IMR-90 (cell line): ENCODE data around the gene FAM168B. TPM values are rescaled to one million over a fixed set of nuclear protein-coding genes. Genes with fewer than 3 reads are reported as not detected.

ENCODE experiments used
- ATAC-seq: fragments of 200-7000 bp; cut with Tn5 transposase; 2 replicates; pipeline ENCODE4 v1.9.1; 2020; ENCODE audit warnings: low read depth, mild to moderate bottlenecking, moderate library complexity
- BruUV-seq: library from RNA; stranded (reverse); fragments of 400-500 nt; replicated peaks from 2 replicates; lab custom pipeline; 2021; lab: Mats Ljungman, UMichigan
- CTCF ChIA-PET: fragments of 300-600 bp; formaldehyde crosslinking; extraction: SDS; loops from one replicate; lab custom pipeline; 2021; ENCODE audit warnings: antibody characterized with exemption; lab: Yijun Ruan, JAX
- POLR2A ChIA-PET: fragments of 300-600 bp; sonication (Branson Sonifier 250); formaldehyde crosslinking; loops from one replicate; lab custom pipeline; 2022; ENCODE audit warnings: antibody characterized with exemption; ENCODE audit not compliant: unreplicated experiment; lab: Charles Lee
- DNase-seq: peaks from one replicate; pipeline ENCODE4 v3.0.0; 2013
- H2AFZ ChIP-seq: replicated peaks from 2 replicates; pipeline ENCODE3; 2013; ENCODE audit warnings: low read length, mild to moderate bottlenecking; ENCODE audit not compliant: poor library complexity
- H2AK5ac ChIP-seq: 2 replicates; pipeline ENCODE4 v1.6.1; 2013; ENCODE audit warnings: low read depth, low read length, inconsistent platforms
- H2AK9ac ChIP-seq: replicated peaks from 2 replicates; pipeline ENCODE3; 2013; ENCODE audit warnings: mild to moderate bottlenecking, low read depth, low read length, moderate library complexity; ENCODE audit not compliant: poor library complexity
- H2BK120ac ChIP-seq: 2 replicates; pipeline ENCODE4 v1.6.1; 2013; ENCODE audit warnings: low read depth, low read length, inconsistent platforms
- H2BK15ac ChIP-seq: 3 replicates; pipeline ENCODE4 v1.6.1; 2013; ENCODE audit warnings: low read depth, low read length, inconsistent platforms
- H2BK20ac ChIP-seq: 2 replicates; pipeline ENCODE4 v1.6.1; 2013; ENCODE audit warnings: low read depth, mild to moderate bottlenecking, inconsistent platforms, low read length, moderate library complexity
- H2BK5ac ChIP-seq: 2 replicates; pipeline ENCODE4 v1.6.1; 2013; ENCODE audit warnings: mild to moderate bottlenecking, low read depth, low read length, inconsistent platforms; ENCODE audit not compliant: poor library complexity, severe bottlenecking
- H3K14ac ChIP-seq: replicated peaks from 2 replicates; pipeline ENCODE4 v1.6.1; 2013; ENCODE audit warnings: low read depth, low read length, inconsistent platforms
- H3K18ac ChIP-seq: 2 replicates; pipeline ENCODE4 v1.6.1; 2013; ENCODE audit warnings: low read depth, low read length, control low read depth
- H3K23ac ChIP-seq: 2 replicates; pipeline ENCODE4 v1.6.1; 2013; ENCODE audit warnings: low read depth, low read length, inconsistent platforms
- H3K27ac ChIP-seq: 2 replicates; pipeline ENCODE4 v1.5.1; 2013; ENCODE audit warnings: mild to moderate bottlenecking, control low read depth, low read length; ENCODE audit not compliant: insufficient read depth
- H3K27me3 ChIP-seq: 2 replicates; pipeline ENCODE4 v1.6.1; 2013; ENCODE audit warnings: low read length; ENCODE audit not compliant: control insufficient read depth, insufficient read depth
- H3K36me3 ChIP-seq: 2 replicates; pipeline ENCODE4 v1.6.1; 2013; ENCODE audit warnings: low read length, mixed read lengths; ENCODE audit not compliant: control insufficient read depth, insufficient read depth
- H3K4ac ChIP-seq: 2 replicates; pipeline ENCODE4 v1.6.1; 2013; ENCODE audit warnings: low read depth, low read length, inconsistent platforms
- H3K4me1 ChIP-seq: 2 replicates; pipeline ENCODE4 v1.6.1; 2013; ENCODE audit warnings: low read length, mixed read lengths; ENCODE audit not compliant: control insufficient read depth, insufficient read depth
- H3K4me2 ChIP-seq: 2 replicates; pipeline ENCODE4 v1.6.1; 2013; ENCODE audit warnings: low read depth, mild to moderate bottlenecking, control low read depth, low read length, moderate library complexity
- H3K4me3 ChIP-seq: 2 replicates; pipeline ENCODE4 v1.5.1; 2013; ENCODE audit warnings: low read depth, mild to moderate bottlenecking, control low read depth, low read length, moderate library complexity; ENCODE audit not compliant: insufficient read depth
- H3K56ac ChIP-seq: 2 replicates; pipeline ENCODE4 v1.6.1; 2013; ENCODE audit warnings: low read length, inconsistent platforms; ENCODE audit not compliant: insufficient read depth; ENCODE audit errors: extremely low read depth
- H3K79me1 ChIP-seq, 2 experiments: 2 replicates each; pipeline ENCODE4 v1.6.1; 2013; ENCODE audit warnings: low read length in 2 of 2, inconsistent platforms in 1 of 2, low read depth in 1 of 2
- H3K9ac ChIP-seq: 2 replicates; pipeline ENCODE4 v1.6.1; 2013; ENCODE audit warnings: low read depth, low read length, control low read depth
- H3K9me1 ChIP-seq: 2 replicates; pipeline ENCODE4 v1.6.1; 2013; ENCODE audit warnings: low read length, inconsistent platforms; ENCODE audit not compliant: insufficient read depth
- H3K9me3 ChIP-seq: 2 replicates; pipeline ENCODE4 v1.6.1; 2013; ENCODE audit warnings: low read length; ENCODE audit not compliant: control insufficient read depth, insufficient read depth
- H4K20me1 ChIP-seq: 2 replicates; pipeline ENCODE4 v1.6.1; 2013; ENCODE audit warnings: low read length, inconsistent platforms; ENCODE audit not compliant: insufficient read depth
- H4K5ac ChIP-seq: 2 replicates; pipeline ENCODE4 v1.6.1; 2013; ENCODE audit warnings: mild to moderate bottlenecking, low read depth, low read length, control low read depth
- H4K8ac ChIP-seq, 2 experiments: 2 replicates each; pipeline ENCODE4 v1.6.1; 2013; ENCODE audit warnings: low read depth in 2 of 2, low read length in 2 of 2, control low read depth in 1 of 2, inconsistent platforms in 1 of 2
- H4K91ac ChIP-seq: 2 replicates; pipeline ENCODE4 v1.6.1; 2013; ENCODE audit warnings: low read depth, low read length, inconsistent platforms; ENCODE audit not compliant: insufficient read depth
- BHLHE40 ChIP-seq: fragments of 150-350 bp; IDR thresholded peaks from 2 replicates; pipeline ENCODE4 v1.6.1; 2016; ENCODE audit warnings: mild to moderate bottlenecking, low read depth, low read length
- CEBPB ChIP-seq: IDR thresholded peaks from 2 replicates; pipeline ENCODE4 v1.6.1; 2012; ENCODE audit warnings: low read depth, low read length, improper control_type of control experiment
- CHD1 ChIP-seq: IDR thresholded peaks from 2 replicates; pipeline ENCODE4 v1.6.1; 2012; ENCODE audit warnings: low read depth, low read length, improper control_type of control experiment
- CTCF ChIP-seq: conservative IDR thresholded peaks from 2 replicates; pipeline ENCODE4 v1.5.1; 2012; ENCODE audit warnings: mild to moderate bottlenecking, low read depth, low read length, improper control_type of control experiment
- FOS ChIP-seq: fragments of 150-350 bp; IDR thresholded peaks from 2 replicates; pipeline ENCODE4 v1.6.1; 2016; ENCODE audit warnings: low read depth, low read length
- MAFK ChIP-seq: IDR thresholded peaks from 2 replicates; pipeline ENCODE4 v1.6.1; 2012; ENCODE audit warnings: low read depth, low read length, improper control_type of control experiment
- MAZ ChIP-seq: IDR thresholded peaks from 2 replicates; pipeline ENCODE4 v1.6.1; 2012; ENCODE audit warnings: low read depth, mild to moderate bottlenecking, low read length, improper control_type of control experiment, moderate library complexity, borderline replicate concordance
- MXI1 ChIP-seq: IDR thresholded peaks from 2 replicates; pipeline ENCODE4 v1.6.1; 2012; ENCODE audit warnings: low read depth, mild to moderate bottlenecking, low read length, moderate library complexity, borderline replicate concordance
- NFE2L2 ChIP-seq: fragments of 150-350 bp; IDR thresholded peaks from 2 replicates; pipeline ENCODE4 v1.6.1; 2016; ENCODE audit warnings: low read depth, mild to moderate bottlenecking, low read length
- POLR2A ChIP-seq: IDR thresholded peaks from 2 replicates; pipeline ENCODE4 v1.6.1; 2012; ENCODE audit warnings: mild to moderate bottlenecking, low read depth, low read length
- RAD21 ChIP-seq: IDR thresholded peaks from 2 replicates; pipeline ENCODE4 v1.6.1; 2012; ENCODE audit warnings: low read length, improper control_type of control experiment
- RCOR1 ChIP-seq: IDR thresholded peaks from 2 replicates; pipeline ENCODE4 v1.6.1; 2012; ENCODE audit warnings: mild to moderate bottlenecking, low read length, improper control_type of control experiment; ENCODE audit not compliant: insufficient replicate concordance
- RFX5 ChIP-seq: IDR thresholded peaks from 2 replicates; pipeline ENCODE4 v1.8.0; 2012; ENCODE audit warnings: low read depth, mild to moderate bottlenecking, low read length, moderate library complexity
- SMC3 ChIP-seq: fragments of 150-350 bp; IDR thresholded peaks from 2 replicates; pipeline ENCODE4 v1.6.1; 2016; ENCODE audit warnings: low read depth, mild to moderate bottlenecking, antibody characterized with exemption, low read length, moderate library complexity
- WGBS, 2 experiments: methylation state at CpG; one replicate each; pipeline versions ENCODE4 v1.1.5 to v1.1.7; 2013; ENCODE audit warnings: missing lambda C conversion rate in 2 of 2; ENCODE audit not compliant: insufficient read length in 1 of 2; ENCODE audit errors: extremely low coverage in 2 of 2; 5-methylcytosine and 5-hydroxymethylcytosine counted together
- dilution Hi-C: fragments of 300-500 bp; cut with HindIII; formaldehyde crosslinking; loops from one replicate; pipeline ENCODE4 v1.14.3; 2018; ENCODE audit warnings: low sequenced_read_pairs; ENCODE audit not compliant: unreplicated experiment
- in situ Hi-C: fragments of 300-500 bp; cut with MboI; formaldehyde crosslinking; loops from 3 replicates; pipeline ENCODE4 v1.14.3; 2019; ENCODE audit warnings: low sequenced_read_pairs, inconsistent platforms, mixed read lengths
- intact Hi-C: fragments of 100-400 bp; cut with micrococcal nuclease; formaldehyde crosslinking; loops from 2 replicates; pipeline ENCODE4 v1.10.0; 2022
- polyA plus RNA-seq, 3 experiments: library from polyadenylated mRNA; depleted of rRNA; stranded (reverse); fragments of >200 nt; gene quantifications; 2 replicates each; pipeline ENCODE4 v1.2.3, GENCODE V29; 2012; ENCODE audit warnings: low replicate concordance in 1 of 3
- total RNA-seq: library from RNA; depleted of rRNA; stranded (reverse); fragments of >200 nt; gene quantifications from 2 replicates; pipeline ENCODE4 v1.2.3, GENCODE V29; 2012
- TF ChIP-seq, protein P1 (sequence below): fragments of 150-350 bp; IDR thresholded peaks from 2 replicates; pipeline ENCODE4 v1.6.1; 2016; ENCODE audit warnings: low read depth, mild to moderate bottlenecking, low read length, moderate library complexity, borderline replicate concordance
- TF ChIP-seq, protein P2 (sequence below): fragments of 150-350 bp; IDR thresholded peaks from 2 replicates; pipeline ENCODE4 v1.6.1; 2017; ENCODE audit warnings: mild to moderate bottlenecking, antibody characterized with exemption, low read length, low read depth

FAM168B gene
- total and polyA plus RNA-seq, 2 of the 4 experiments (the other 2 are of a cell fraction), result 76.4 to 106 TPM

- Histone ChIP-seq H2BK5ac (no peak overlapping the region), H4K91ac (no peak overlapping the region), H3K56ac (no peak overlapping the region), H3K36me3 (no peaks in the 10 kb centered on the region), H4K8ac (no peak overlapping the region), H2AK5ac (no peak overlapping the region), H2BK15ac (no peak overlapping the region), H4K20me1 (no peaks in the 10 kb centered on the region; the same call in 1 of the 2 replicates), H3K9me1 (no peaks in the 10 kb centered on the region), H3K27ac (no peak overlapping the region), H4K5ac (no peak overlapping the region), H2BK120ac (no peak overlapping the region), H3K79me1 (no peaks in the 10 kb centered on the region), H3K4me3 (no peak overlapping the region), H3K23ac (no peak overlapping the region), H3K4me2 (peak overlapping the region; percentile 81; the same call in 1 of the 2 replicates), H3K14ac (no peak overlapping the region), H3K9me3 (no peaks in the 10 kb centered on the region), H3K18ac (no peak overlapping the region), H3K4me1 (no peaks in the 10 kb centered on the region), H2BK20ac (no peak overlapping the region), H3K9ac (no peak overlapping the region), H3K4ac (no peak overlapping the region), H2AFZ (no peak overlapping the region), H2AK9ac (no peak overlapping the region), H3K27me3 (peaks cover 24% of the 10 kb centered on the region; the same call in 1 of the 2 replicates)
- no peak for TF ChIP-seq CEBPB
- TF ChIP-seq CHD1, result no peak
- TF ChIP-seq MAFK, result no peak
- no peak for TF ChIP-seq RAD21
- TF ChIP-seq RFX5, result no peak
- no peak for TF ChIP-seq NFE2L2
- no peak for TF ChIP-seq SMC3
- TF ChIP-seq, protein P1, sequence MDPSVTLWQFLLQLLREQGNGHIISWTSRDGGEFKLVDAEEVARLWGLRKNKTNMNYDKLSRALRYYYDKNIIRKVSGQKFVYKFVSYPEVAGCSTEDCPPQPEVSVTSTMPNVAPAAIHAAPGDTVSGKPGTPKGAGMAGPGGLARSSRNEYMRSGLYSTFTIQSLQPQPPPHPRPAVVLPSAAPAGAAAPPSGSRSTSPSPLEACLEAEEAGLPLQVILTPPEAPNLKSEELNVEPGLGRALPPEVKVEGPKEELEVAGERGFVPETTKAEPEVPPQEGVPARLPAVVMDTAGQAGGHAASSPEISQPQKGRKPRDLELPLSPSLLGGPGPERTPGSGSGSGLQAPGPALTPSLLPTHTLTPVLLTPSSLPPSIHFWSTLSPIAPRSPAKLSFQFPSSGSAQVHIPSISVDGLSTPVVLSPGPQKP, result no peak
- no peak for TF ChIP-seq BHLHE40
- TF ChIP-seq POLR2A, result no peak
- TF ChIP-seq MAZ, result no peak
- TF ChIP-seq FOS, result no peak
- no peak for TF ChIP-seq CTCF
- no peak for TF ChIP-seq RCOR1
- no peak for TF ChIP-seq MXI1
- TF ChIP-seq, protein P2, sequence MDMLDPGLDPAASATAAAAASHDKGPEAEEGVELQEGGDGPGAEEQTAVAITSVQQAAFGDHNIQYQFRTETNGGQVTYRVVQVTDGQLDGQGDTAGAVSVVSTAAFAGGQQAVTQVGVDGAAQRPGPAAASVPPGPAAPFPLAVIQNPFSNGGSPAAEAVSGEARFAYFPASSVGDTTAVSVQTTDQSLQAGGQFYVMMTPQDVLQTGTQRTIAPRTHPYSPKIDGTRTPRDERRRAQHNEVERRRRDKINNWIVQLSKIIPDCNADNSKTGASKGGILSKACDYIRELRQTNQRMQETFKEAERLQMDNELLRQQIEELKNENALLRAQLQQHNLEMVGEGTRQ, result no peak
- no TSS peak for BruUV-seq
- ChIA-PET CTCF (no interaction called here), POLR2A (no interaction called here)
- DNase-seq, result no peak
- 40% methylated on average over 1 of the region's 10 CpGs; no CpG with 5 or more reads in 1 of the 2 experiments for WGBS, 2 experiments
- in situ Hi-C loops, result no loop called here
- ATAC-seq, result no peak
- dilution Hi-C loops, result no loop called here
- intact Hi-C loops, result no loop called here
Measured at GRCh38 chr2:131035826-131036231, 57.4 kb downstream of the FAM168B start.
